ENCODE data around the gene ARHGAP44.

Gene ARHGAP44

GRCh38 chr17:12789481-12790248, at the start of gene ARHGAP44:
Gene ARHGAP44 (plus strand): TSS chr17:12789498. CDS start chr17:12789839, 341 bp downstream.
- no peak for TF ChIP-seq CTCF (IDR thresholded peaks at IDR 0.05; ENCODE audit: borderline replicate concordance, control extremely low read depth, extremely low read depth, insufficient read depth, missing control alignments)
- in situ Hi-C loops (cut with MboI; ENCODE audit: low sequenced_read_pairs, unreplicated experiment): no loop called here
- peak; percentile 83 for DNase-seq (ENCODE audit: low spot score)

GRCh38 chr17:12739500-12739899, 49.8 kb upstream of the ARHGAP44 start:
- in situ Hi-C loops (cut with MboI; ENCODE audit: low sequenced_read_pairs, unreplicated experiment): no loop called here
- TF ChIP-seq CTCF (IDR thresholded peaks at IDR 0.05; ENCODE audit: borderline replicate concordance, control extremely low read depth, extremely low read depth, insufficient read depth, missing control alignments): no peak

GRCh38 chr17:12743046-12743445, 46.3 kb upstream of the ARHGAP44 start:
- DNase-seq (ENCODE audit: low spot score): no peak
- no peak for TF ChIP-seq CTCF (IDR thresholded peaks at IDR 0.05; ENCODE audit: borderline replicate concordance, control extremely low read depth, extremely low read depth, insufficient read depth, missing control alignments)
- in situ Hi-C loops (cut with MboI; ENCODE audit: low sequenced_read_pairs, unreplicated experiment): no loop called here

More at GRCh38 chr17:12739500-12739899, 49.8 kb upstream of the ARHGAP44 start:
- DNase-seq (ENCODE audit: low spot score): no peak

- in situ Hi-C loops (cut with MboI; ENCODE audit: low sequenced_read_pairs, unreplicated experiment): no loop called here
- DNase-seq (ENCODE audit: low spot score): no peak
- no peak for TF ChIP-seq CTCF (IDR thresholded peaks at IDR 0.05; ENCODE audit: borderline replicate concordance, control extremely low read depth, extremely low read depth, insufficient read depth, missing control alignments)
These were observed 45.0 kb upstream of the ARHGAP44 start for GRCh38 chr17:12744298-12744697.

GRCh38 chr17:12744786-12745185, 44.5 kb upstream of the ARHGAP44 start:
- no peak for DNase-seq (ENCODE audit: low spot score)
- no peak for TF ChIP-seq CTCF (IDR thresholded peaks at IDR 0.05; ENCODE audit: borderline replicate concordance, control extremely low read depth, extremely low read depth, insufficient read depth, missing control alignments)
- in situ Hi-C loops (cut with MboI; ENCODE audit: low sequenced_read_pairs, unreplicated experiment): no loop called here

GRCh38 chr17:12745486-12745885, 43.8 kb upstream of the ARHGAP44 start:
- DNase-seq (ENCODE audit: low spot score): no peak
- in situ Hi-C loops (cut with MboI; ENCODE audit: low sequenced_read_pairs, unreplicated experiment): no loop called here

More at GRCh38 chr17:12745486-12745885, 43.8 kb upstream of the ARHGAP44 start:
- no peak for TF ChIP-seq CTCF (IDR thresholded peaks at IDR 0.05; ENCODE audit: borderline replicate concordance, control extremely low read depth, extremely low read depth, insufficient read depth, missing control alignments)
